HK-2 (cell line): ENCODE results near the gene SLC4A2.

ENCODE experiments used
- DNase-seq: peaks from one replicate; pipeline ENCODE4 v3.0.0-alpha.2; 2018; ENCODE audit not compliant: unreplicated experiment

Gene SLC4A2

GRCh38 chr7:151045967-151046366 lies 13.4 kb upstream of the SLC4A2 start:
- no peak for DNase-seq

- DNase-seq: no peak
Measured at GRCh38 chr7:151046603-151047573, 12.5 kb upstream of the SLC4A2 start.

- no peak for DNase-seq
Measured at GRCh38 chr7:151047976-151048815, 11.2 kb upstream of the SLC4A2 start, which contains the start of gene ASIC3. TSS of gene ASIC3 (plus strand) at chr7:151048531. CDS start at chr7:151048886, 355 bp downstream.

- DNase-seq: no peak
Measured at GRCh38 chr7:151048911-151049463, 10.4 kb upstream of the SLC4A2 start.

- no peak for DNase-seq
Measured at GRCh38 chr7:151051108-151051507, 8.3 kb upstream of the SLC4A2 start.

GRCh38 chr7:151053096-151053495 lies 6.3 kb upstream of the SLC4A2 start:
- DNase-seq: no peak

- no peak for DNase-seq
Measured at GRCh38 chr7:151053751-151054150, 5.6 kb upstream of the SLC4A2 start.

GRCh38 chr7:151056283-151056665 lies 3.1 kb upstream of the SLC4A2 start:
- no peak for DNase-seq

GRCh38 chr7:151056666-151057505 lies 2.5 kb upstream of the SLC4A2 start:
- no peak for DNase-seq

GRCh38 chr7:151057506-151057988 lies 1.8 kb upstream of the SLC4A2 start, which contains the start of gene CDK5:
TSS of gene CDK5 (minus strand) at chr7:151057897. CDS start at chr7:151057848, 49 bp downstream.
- DNase-seq: no peak

- peak; percentile 98 for DNase-seq
Measured at GRCh38 chr7:151057989-151058780, 1.2 kb upstream of the SLC4A2 start.

- peak; percentile 41 for DNase-seq
Measured at GRCh38 chr7:151058781-151059366, 515 bp upstream of the SLC4A2 start.

GRCh38 chr7:151060113-151060415 lies 675 bp downstream of the SLC4A2 start:
- no peak for DNase-seq

GRCh38 chr7:151060416-151061212 lies 1.2 kb downstream of the SLC4A2 start:
- peak; percentile 84 for DNase-seq

- DNase-seq: no peak
Measured at GRCh38 chr7:151061213-151062110, 2.1 kb downstream of the SLC4A2 start.

GRCh38 chr7:151062111-151062398 lies 2.7 kb downstream of the SLC4A2 start:
- DNase-seq: no peak

- DNase-seq: peak; percentile 95
Measured at GRCh38 chr7:151062399-151063211, 3.2 kb downstream of the SLC4A2 start.

- DNase-seq: no peak
Measured at GRCh38 chr7:151063212-151063561, 3.8 kb downstream of the SLC4A2 start.
